HPDE6-E6E7 (cell line): ENCODE measurements around the gene SLC25A11.

ENCODE experiments used
- DNase-seq: peaks from one replicate; pipeline ENCODE4 v3.0.0; 2011; ENCODE audit warnings: missing footprints; ENCODE audit errors: extremely low spot score

SLC25A11 gene

DNA sequence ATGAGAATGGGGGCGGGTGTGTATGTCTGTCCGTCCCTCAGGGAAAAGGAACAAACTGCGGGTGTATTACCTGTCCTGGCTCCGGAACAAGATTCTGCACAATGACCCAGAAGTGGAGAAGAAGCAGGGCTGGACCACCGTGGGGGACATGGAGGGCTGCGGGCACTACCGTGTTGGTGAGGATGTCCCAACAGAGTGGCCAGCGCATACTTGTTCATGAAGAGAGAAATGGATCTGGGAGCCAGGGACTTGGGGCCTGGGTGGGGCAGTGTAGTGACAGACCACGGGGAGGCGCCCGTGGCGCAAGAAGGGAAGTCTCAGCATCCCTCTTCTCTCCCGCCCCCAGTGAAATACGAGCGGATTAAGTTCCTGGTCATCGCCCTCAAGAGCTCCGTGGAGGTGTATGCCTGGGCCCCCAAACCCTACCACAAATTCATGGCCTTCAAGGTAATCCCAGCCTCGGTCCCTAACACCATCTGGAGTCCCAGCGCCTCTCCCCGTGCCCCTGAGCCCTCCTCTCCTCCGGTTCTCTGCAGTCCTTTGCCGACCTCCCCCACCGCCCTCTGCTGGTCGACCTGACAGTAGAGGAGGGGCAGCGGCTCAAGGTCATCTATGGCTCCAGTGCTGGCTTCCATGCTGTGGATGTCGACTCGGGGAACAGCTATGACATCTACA is 44.1 kb downstream of the SLC25A11 start:
- DNase-seq: no peak

DNA sequence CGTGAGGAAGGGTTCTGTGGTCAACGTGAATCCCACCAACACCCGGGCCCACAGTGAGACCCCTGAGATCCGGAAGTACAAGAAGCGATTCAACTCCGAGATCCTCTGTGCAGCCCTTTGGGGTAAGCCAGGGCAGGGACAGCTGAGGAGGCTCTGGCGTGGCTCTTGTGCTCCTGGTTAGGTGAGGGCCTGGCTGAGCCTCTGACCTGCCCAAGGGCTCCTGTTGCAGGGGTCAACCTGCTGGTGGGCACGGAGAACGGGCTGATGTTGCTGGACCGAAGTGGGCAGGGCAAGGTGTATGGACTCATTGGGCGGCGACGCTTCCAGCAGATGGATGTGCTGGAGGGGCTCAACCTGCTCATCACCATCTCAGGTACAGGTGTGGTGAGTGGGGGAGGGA is 44.7 kb downstream of the SLC25A11 start:
- no peak for DNase-seq

DNA sequence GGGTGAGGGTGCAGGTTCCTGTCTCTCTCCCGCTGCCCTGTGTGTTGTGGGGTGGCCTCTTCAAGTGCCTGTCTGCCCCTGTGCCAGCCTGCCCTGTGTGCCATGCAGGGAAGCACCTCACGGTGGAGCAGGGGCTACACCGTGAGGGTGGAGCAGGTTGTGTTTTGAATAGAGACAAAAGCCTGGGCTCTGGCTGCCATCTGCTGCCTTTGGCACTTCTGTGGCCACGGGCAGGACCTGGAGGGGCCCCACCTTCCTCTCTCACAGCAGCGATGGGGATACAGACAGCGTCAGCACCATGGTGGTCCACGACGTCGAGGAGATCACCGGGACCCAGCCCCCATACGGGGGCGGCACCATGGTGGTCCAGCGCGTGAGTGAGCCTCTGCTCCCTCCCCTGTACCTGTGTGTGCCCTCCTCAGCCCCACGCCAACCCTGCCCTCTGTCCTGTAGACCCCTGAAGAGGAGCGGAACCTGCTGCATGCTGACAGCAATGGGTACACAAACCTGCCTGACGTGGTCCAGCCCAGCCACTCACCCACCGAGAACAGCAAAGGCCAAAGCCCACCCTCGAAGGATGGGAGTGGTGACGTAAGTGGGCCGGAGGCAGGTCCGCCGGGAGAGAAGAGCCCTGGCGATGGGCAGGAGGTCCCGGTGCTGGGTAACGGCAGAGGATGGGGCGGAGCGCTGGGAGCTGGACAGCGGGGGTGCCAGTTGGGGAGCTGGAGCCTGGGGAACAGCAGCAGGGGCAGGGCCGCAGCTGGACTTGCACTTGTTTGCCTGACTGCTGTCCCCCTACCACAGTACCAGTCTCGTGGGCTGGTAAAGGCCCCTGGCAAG is 45.9 kb downstream of the SLC25A11 start:
- DNase-seq: no peak

DNA sequence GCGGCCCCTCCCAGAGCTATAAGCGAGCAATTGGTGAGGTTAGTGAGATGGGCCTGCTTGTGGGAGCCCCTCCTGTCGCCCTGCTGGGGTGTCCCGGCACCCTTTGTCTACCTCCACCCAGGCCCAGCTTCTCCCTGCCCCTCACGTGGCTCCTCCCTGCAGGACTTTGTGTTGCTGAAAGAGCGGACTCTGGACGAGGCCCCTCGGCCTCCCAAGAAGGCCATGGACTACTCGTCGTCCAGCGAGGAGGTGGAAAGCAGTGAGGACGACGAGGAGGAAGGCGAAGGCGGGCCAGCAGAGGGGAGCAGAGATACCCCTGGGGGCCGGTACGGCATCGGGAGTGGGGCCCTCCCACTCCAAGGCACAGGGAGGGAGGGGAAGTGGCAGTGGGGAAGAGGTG is 46.6 kb downstream of the SLC25A11 start:
- no peak for DNase-seq

DNA sequence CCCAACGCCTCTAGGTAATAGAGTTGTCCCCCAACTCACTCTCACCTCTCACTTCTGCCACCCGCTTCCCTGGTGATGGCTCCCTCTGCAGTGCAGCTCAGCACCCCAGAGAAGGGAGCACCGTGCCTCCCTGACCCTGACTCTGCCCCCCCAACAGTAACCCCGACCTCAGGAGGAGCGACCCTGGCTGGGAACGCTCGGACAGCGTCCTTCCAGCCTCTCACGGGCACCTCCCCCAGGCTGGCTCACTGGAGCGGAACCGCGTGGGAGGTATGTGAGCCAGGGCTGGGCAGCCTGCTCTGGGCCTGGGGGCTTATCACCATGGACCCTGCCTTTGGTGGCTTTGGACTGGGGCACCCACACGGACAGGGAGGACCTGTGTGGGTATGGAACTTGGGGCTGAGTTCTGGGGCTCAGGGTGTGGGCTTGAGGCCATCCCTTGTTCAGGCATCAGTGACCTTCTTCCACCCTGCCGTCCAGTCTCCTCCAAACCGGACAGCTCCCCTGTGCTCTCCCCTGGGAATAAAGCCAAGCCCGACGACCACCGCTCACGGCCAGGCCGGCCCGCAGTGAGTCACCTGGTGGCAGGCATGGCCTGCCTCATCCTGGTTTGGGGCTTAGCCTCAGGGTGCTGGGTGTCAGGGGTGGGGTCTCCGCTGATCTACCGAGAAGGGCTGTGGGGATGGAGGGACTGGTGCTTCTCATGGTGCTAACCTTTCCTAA is 47.2 kb downstream of the SLC25A11 start:
- no peak for DNase-seq

DNA sequence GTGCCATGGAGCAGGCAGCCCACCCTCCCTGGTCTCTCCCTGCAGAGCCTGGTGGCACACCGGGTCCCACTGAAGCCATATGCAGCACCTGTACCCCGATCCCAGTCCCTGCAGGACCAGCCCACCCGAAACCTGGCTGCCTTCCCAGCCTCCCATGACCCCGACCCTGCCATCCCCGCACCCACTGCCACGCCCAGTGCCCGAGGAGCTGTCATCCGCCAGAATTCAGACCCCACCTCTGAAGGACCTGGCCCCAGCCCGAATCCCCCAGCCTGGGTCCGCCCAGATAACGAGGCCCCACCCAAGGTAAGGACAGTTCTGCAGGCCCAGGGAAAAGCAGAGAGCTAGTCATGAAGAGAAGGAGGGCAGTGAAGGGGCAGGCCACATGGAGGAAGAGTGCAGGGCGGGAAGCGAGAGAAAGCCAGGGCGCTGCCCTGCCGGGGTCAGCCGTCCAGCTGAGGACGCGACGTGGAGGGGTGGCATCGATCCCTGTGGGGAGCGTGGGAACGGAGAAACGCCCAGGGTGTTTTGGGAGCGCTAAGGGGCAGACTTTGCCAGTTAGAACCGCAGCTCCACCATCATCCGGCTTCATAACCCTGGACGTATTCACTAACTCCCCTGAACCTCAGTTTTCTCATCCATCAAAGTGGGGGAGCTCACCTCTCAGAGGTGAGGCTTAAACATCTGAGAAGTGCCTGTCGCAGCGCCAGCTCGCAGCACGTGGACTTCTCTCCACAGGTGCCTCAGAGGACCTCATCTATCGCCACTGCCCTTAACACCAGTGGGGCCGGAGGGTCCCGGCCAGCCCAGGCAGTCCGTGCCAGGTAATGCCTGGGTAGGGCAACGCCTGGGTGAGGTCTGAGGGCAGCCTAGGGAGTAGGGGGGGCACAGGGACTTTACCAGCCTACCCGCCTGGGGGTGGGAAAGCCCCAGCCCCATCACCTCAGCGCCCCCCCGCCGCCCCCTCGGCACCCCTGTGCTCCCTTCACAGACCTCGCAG is 48.1 kb downstream of the SLC25A11 start:
- no peak for DNase-seq

DNA sequence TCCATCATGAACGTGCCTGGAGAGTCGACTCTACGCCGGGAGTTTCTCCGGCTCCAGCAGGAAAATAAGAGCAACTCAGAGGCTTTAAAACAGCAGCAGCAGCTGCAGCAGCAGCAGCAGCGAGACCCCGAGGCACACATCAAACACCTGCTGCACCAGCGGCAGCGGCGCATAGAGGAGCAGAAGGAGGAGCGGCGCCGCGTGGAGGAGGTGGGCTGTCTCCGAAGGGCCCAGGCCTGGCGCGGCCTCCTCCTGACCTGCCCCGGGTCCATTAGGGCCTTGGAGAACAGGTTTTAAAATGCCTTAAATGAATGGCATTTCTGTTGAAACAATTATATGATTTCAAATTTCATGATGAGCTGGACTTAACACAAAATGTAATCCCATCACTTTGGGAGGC is 52.3 kb downstream of the SLC25A11 start:
- no peak for DNase-seq
